ENCODE results near the gene KCNJ16.

Gene KCNJ16

GRCh38 chr17:70181376-70181775 is 106.4 kb downstream of the KCNJ16 start:
- no peak for DNase-seq

DNA sequence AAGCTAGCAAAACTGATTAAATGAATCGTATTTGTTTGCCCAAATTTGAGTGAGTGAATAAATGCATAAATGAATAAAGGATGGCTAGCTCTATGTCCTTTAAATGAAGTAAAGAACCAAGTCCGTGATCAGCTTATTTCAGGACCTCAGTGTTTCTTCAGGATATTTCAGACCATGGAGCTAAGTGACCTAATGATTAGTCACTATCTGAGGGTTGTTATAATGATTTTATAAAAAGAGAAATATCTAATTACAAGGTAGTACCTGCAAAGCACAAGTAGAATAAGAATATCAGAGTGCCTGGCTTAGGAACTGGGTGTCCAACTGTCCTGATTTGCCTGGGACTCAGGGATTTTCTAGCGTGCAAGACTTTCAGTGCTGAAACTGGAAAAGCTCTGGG is 106.8 kb downstream of the KCNJ16 start:
- DNase-seq: no peak

- no peak for DNase-seq
Observed at GRCh38 chr17:70183508-70183907, 108.5 kb downstream of the KCNJ16 start.

DNA sequence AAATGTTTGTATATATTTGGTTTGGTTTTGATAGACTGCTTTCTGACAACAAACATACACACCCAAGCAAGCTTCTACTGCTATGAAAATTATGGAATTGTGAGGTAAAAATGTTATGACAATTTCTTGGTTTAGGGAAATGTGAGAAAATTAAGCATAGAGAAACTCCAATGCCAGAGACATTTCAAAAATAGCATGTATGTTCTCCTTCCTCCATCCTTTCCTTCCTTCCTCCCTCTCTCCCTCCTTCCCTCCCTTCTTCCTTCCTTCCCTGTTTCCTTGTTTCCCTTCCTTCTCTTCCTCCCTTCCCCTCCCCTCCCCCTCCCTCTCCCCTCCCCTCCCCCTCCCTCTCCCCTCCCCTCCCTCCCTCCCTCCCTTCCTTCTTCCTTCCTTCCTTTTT is 109.2 kb downstream of the KCNJ16 start:
- no peak for DNase-seq

- no peak for DNase-seq
Observed at GRCh38 chr17:70184770-70185169, 109.7 kb downstream of the KCNJ16 start.

Data from activated CD4-positive, alpha-beta T cell treated with anti-CD3 and anti-CD28 coated beads for 1 hour (primary cell).